Left hindlimb (tissue), 1 donor: ENCODE results near the gene RABIF.

ENCODE experiments used
- DNase-seq: peaks from one replicate; pipeline ENCODE4 v3.0.0-alpha.2; 2018

RABIF gene

GRCh38 chr1:202871367-202871766, 17.6 kb downstream of the RABIF start:
- DNase-seq: no peak

- DNase-seq: no peak
Measured at GRCh38 chr1:202862679-202863560, 26.0 kb downstream of the RABIF start.

GRCh38 chr1:202861420-202862132, 27.4 kb downstream of the RABIF start:
- peak; percentile 88 for DNase-seq

GRCh38 chr1:202860744-202861419, 28.1 kb downstream of the RABIF start:
- peak; percentile 38 for DNase-seq

- no peak for DNase-seq
Measured at GRCh38 chr1:202858789-202859414, 30.0 kb downstream of the RABIF start.

GRCh38 chr1:202858331-202858730, 30.6 kb downstream of the RABIF start:
- no peak for DNase-seq

GRCh38 chr1:202857136-202857610, 31.8 kb downstream of the RABIF start:
- no peak for DNase-seq

- DNase-seq: no peak
Measured at GRCh38 chr1:202856014-202856413, 32.9 kb downstream of the RABIF start.

GRCh38 chr1:202854787-202855186, 34.2 kb downstream of the RABIF start:
- no peak for DNase-seq

GRCh38 chr1:202852163-202852904, 36.6 kb downstream of the RABIF start:
- no peak for DNase-seq

GRCh38 chr1:202850593-202851362, 38.2 kb downstream of the RABIF start:
- peak; percentile 43 for DNase-seq

GRCh38 chr1:202848191-202848542, 40.8 kb downstream of the RABIF start:
- no peak for DNase-seq

- no peak for DNase-seq
Measured at GRCh38 chr1:202844935-202845334, 44.0 kb downstream of the RABIF start.

GRCh38 chr1:202844259-202844658, 44.7 kb downstream of the RABIF start:
- DNase-seq: no peak

GRCh38 chr1:202843081-202843480, 45.9 kb downstream of the RABIF start:
- DNase-seq: no peak

GRCh38 chr1:202837746-202838262, 51.1 kb downstream of the RABIF start:
- no peak for DNase-seq

GRCh38 chr1:202836623-202837403, 52.1 kb downstream of the RABIF start:
- DNase-seq: no peak

- DNase-seq: no peak
Measured at GRCh38 chr1:202835548-202836072, 53.3 kb downstream of the RABIF start.

- DNase-seq: no peak
Measured at GRCh38 chr1:202834771-202835547, 54.0 kb downstream of the RABIF start.
